ENCODE data around the gene BRCA1. TPM values are rescaled to one million over a fixed set of nuclear protein-coding genes. Genes with fewer than 3 reads are reported as not detected.
A peak's percentile ranks its signal among the peaks of the same experiment; 100 is the strongest.
"Not testable (repeated sequence)": the region's sequence is repeated elsewhere in the genome, so short reads cannot be mapped to it uniquely, and the experiment has no call there.

Gene BRCA1
- total RNA-seq, 1 donor from 2014 or later = 9.3 TPM

GRCh38 chr17:43104665-43105064 lies 20.5 kb downstream of the BRCA1 start:
- TF ChIP-seq, protein P1, sequence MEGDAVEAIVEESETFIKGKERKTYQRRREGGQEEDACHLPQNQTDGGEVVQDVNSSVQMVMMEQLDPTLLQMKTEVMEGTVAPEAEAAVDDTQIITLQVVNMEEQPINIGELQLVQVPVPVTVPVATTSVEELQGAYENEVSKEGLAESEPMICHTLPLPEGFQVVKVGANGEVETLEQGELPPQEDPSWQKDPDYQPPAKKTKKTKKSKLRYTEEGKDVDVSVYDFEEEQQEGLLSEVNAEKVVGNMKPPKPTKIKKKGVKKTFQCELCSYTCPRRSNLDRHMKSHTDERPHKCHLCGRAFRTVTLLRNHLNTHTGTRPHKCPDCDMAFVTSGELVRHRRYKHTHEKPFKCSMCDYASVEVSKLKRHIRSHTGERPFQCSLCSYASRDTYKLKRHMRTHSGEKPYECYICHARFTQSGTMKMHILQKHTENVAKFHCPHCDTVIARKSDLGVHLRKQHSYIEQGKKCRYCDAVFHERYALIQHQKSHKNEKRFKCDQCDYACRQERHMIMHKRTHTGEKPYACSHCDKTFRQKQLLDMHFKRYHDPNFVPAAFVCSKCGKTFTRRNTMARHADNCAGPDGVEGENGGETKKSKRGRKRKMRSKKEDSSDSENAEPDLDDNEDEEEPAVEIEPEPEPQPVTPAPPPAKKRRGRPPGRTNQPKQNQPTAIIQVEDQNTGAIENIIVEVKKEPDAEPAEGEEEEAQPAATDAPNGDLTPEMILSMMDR (IDR thresholded peaks at IDR 0.05; ENCODE audit: insufficient read depth, low read length, poor library complexity, severe bottlenecking) = no peak
- Histone ChIP-seq H3K4me3 (ENCODE audit: low read depth, low read length) (no peak overlapping the region), H3K36me3 (ENCODE audit: control insufficient read depth, insufficient read depth, low read length) (no peaks in the 10 kb centered on the region), H3K27me3 (ENCODE audit: control insufficient read depth, insufficient read depth, low read length) (no peaks in the 10 kb centered on the region)
- no peak for DNase-seq (ENCODE audit: low read depth)

GRCh38 chr17:43095364-43095763 lies 29.8 kb downstream of the BRCA1 start:
- not testable (repeated sequence) for DNase-seq (ENCODE audit: low read depth); H3K4me3 ChIP-seq (ENCODE audit: low read depth, low read length); H3K27me3 ChIP-seq (ENCODE audit: control insufficient read depth, insufficient read depth, low read length); H3K36me3 ChIP-seq (ENCODE audit: control insufficient read depth, insufficient read depth, low read length)

DNA sequence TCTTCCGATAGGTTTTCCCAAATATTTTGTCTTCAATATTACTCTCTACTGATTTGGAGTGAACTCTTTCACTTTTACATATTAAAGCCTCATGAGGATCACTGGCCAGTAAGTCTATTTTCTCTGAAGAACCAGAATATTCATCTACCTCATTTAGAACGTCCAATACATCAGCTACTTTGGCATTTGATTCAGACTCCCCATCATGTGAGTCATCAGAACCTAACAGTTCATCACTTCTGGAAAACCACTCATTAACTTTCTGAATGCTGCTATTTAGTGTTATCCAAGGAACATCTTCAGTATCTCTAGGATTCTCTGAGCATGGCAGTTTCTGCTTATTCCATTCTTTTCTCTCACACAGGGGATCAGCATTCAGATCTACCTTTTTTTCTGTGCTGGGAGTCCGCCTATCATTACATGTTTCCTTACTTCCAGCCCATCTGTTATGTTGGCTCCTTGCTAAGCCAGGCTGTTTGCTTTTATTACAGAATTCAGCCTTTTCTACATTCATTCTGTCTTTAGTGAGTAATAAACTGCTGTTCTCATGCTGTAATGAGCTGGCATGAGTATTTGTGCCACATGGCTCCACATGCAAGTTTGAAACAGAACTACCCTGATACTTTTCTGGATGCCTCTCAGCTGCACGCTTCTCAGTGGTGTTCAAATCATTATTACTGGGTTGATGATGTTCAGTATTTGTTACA lies 30.9 kb downstream of the BRCA1 start:
- H3K4me3 ChIP-seq (ENCODE audit: low read depth, low read length) = no peak overlapping the region
- DNase-seq (ENCODE audit: low read depth) = no peak
- H3K27me3 ChIP-seq (ENCODE audit: control insufficient read depth, insufficient read depth, low read length) = no peaks in the 10 kb centered on the region
- no peaks in the 10 kb centered on the region for H3K36me3 ChIP-seq (ENCODE audit: control insufficient read depth, insufficient read depth, low read length)
- TF ChIP-seq, protein P1 (IDR thresholded peaks at IDR 0.05; ENCODE audit: insufficient read depth, low read length, poor library complexity, severe bottlenecking) = no peak

DNA sequence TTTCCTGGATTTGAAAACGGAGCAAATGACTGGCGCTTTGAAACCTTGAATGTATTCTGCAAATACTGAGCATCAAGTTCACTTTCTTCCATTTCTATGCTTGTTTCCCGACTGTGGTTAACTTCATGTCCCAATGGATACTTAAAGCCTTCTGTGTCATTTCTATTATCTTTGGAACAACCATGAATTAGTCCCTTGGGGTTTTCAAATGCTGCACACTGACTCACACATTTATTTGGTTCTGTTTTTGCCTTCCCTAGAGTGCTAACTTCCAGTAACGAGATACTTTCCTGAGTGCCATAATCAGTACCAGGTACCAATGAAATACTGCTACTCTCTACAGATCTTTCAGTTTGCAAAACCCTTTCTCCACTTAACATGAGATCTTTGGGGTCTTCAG lies 32.3 kb downstream of the BRCA1 start:
- TF ChIP-seq, protein P1 (IDR thresholded peaks at IDR 0.05; ENCODE audit: insufficient read depth, low read length, poor library complexity, severe bottlenecking) = no peak

DNA sequence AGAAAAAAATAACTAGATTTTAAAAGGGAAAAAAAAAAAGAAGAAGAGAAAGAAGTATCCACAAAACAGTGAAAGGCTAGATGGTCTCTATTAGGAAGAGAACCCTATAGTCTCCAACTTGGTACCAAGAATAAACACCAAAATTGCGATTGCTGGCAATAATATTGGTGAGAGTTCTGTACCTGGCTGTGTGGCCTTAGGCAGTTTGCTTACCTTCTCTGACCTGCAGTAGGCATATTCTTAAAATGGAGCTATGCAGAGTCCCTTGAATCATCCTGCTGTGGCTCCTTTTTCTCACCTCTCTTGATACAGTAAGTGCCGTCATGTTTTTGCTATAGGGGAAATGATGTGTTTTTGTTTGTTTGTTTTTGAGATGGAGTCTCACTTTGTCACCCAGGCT lies 35.1 kb downstream of the BRCA1 start:
- Histone ChIP-seq H3K4me3 (ENCODE audit: low read depth, low read length) (no peak overlapping the region), H3K36me3 (ENCODE audit: control insufficient read depth, insufficient read depth, low read length) (no peaks in the 10 kb centered on the region), H3K27me3 (ENCODE audit: control insufficient read depth, insufficient read depth, low read length) (no peaks in the 10 kb centered on the region)
- TF ChIP-seq, protein P1 (IDR thresholded peaks at IDR 0.05; ENCODE audit: insufficient read depth, low read length, poor library complexity, severe bottlenecking) = no peak
- DNase-seq (ENCODE audit: low read depth) = no peak

More for the DNA sequence above, 32.3 kb downstream of the BRCA1 start:
- no peaks in the 10 kb centered on the region for H3K36me3 ChIP-seq (ENCODE audit: control insufficient read depth, insufficient read depth, low read length)
- H3K4me3 ChIP-seq (ENCODE audit: low read depth, low read length) = no peak overlapping the region
- no peaks in the 10 kb centered on the region for H3K27me3 ChIP-seq (ENCODE audit: control insufficient read depth, insufficient read depth, low read length)
- no peak for DNase-seq (ENCODE audit: low read depth)

DNA sequence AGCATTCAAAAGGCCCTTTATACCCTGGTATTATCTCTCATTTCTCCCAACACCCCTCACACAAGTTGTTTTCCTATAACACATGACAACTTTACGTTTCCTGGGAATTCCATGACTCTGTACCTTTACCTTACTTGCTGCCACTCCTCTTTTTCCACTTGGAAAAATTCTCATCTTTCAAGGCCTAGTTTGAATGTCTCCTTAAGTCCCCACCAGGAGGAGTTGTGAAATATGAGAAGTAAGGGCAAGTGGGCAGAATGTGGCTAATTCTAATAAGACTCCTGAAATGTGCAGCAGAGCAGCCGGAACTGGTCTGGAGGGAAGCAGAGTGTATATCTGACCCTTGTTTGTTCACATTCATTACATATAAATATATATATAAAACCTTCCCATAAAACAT lies 39.7 kb downstream of the BRCA1 start:
- TF ChIP-seq, protein P1 (IDR thresholded peaks at IDR 0.05; ENCODE audit: insufficient read depth, low read length, poor library complexity, severe bottlenecking) = peak; percentile 10
- Histone ChIP-seq H3K27me3 (ENCODE audit: control insufficient read depth, insufficient read depth, low read length) (no peaks in the 10 kb centered on the region), H3K4me3 (ENCODE audit: low read depth, low read length) (no peak overlapping the region), H3K36me3 (ENCODE audit: control insufficient read depth, insufficient read depth, low read length) (no peaks in the 10 kb centered on the region)
- DNase-seq (ENCODE audit: low read depth) = peak; percentile 10

All from kidney epithelial cell (primary cell).